Measurements from ENCODE around the gene STON1.
"Not testable (repeated sequence)": the region's sequence is repeated elsewhere in the genome, so short reads cannot be mapped to it uniquely, and the experiment has no call there.

The STON1 gene

GRCh38 chr2:48529194-48529593 lies 760 bp upstream of the STON1 start:
- DNase-seq, result no peak

- DNase-seq, result no peak
These were observed 300 bp upstream of the STON1 start for GRCh38 chr2:48529676-48530032.

GRCh38 chr2:48531141-48531648 lies 1.2 kb downstream of the STON1 start:
- no peak for DNase-seq

GRCh38 chr2:48532174-48532573 lies 2.2 kb downstream of the STON1 start:
- no peak for DNase-seq

GRCh38 chr2:48532824-48533223 lies 2.9 kb downstream of the STON1 start:
- no peak for DNase-seq

- no peak for DNase-seq
These were observed 4.8 kb downstream of the STON1 start for GRCh38 chr2:48534781-48535180.

GRCh38 chr2:48540237-48540935 lies 10.4 kb downstream of the STON1 start:
- DNase-seq, result no peak

- DNase-seq, result no peak
These were observed 11.9 kb downstream of the STON1 start for GRCh38 chr2:48541666-48542389.

GRCh38 chr2:48543895-48544294 lies 13.9 kb downstream of the STON1 start:
- DNase-seq, result no peak

- no peak for DNase-seq
These were observed 15.3 kb downstream of the STON1 start for GRCh38 chr2:48545244-48545643.

GRCh38 chr2:48548840-48549239 lies 18.9 kb downstream of the STON1 start:
- no peak for DNase-seq

- DNase-seq, result no peak
These were observed 20.0 kb downstream of the STON1 start for GRCh38 chr2:48549972-48550371.

- DNase-seq, result no peak
These were observed 21.6 kb downstream of the STON1 start for GRCh38 chr2:48551548-48551947.

GRCh38 chr2:48555071-48555470 lies 25.1 kb downstream of the STON1 start:
- DNase-seq, result not testable (repeated sequence)

GRCh38 chr2:48558456-48558855 lies 28.5 kb downstream of the STON1 start:
- DNase-seq, result no peak

GRCh38 chr2:48560546-48561209 lies 30.7 kb downstream of the STON1 start:
- DNase-seq, result no peak

GRCh38 chr2:48562281-48562680 lies 32.3 kb downstream of the STON1 start:
- no peak for DNase-seq

GRCh38 chr2:48566592-48567310 lies 36.8 kb downstream of the STON1 start:
- no peak for DNase-seq

- DNase-seq, result no peak
These were observed 37.7 kb downstream of the STON1 start for GRCh38 chr2:48567671-48568070.

- DNase-seq, result no peak
These were observed 38.6 kb downstream of the STON1 start for GRCh38 chr2:48568547-48568946.

- no peak for DNase-seq
These were observed 39.5 kb downstream of the STON1 start for GRCh38 chr2:48569433-48569832.

GRCh38 chr2:48572816-48573215 lies 42.9 kb downstream of the STON1 start:
- DNase-seq, result no peak

Measured in effector CD4-positive, alpha-beta T cell (primary cell).